AG10803 (cell line): ENCODE measurements around the gene MYO5A.

Experiments
- DNase-seq: peaks from one replicate; pipeline ENCODE4 v3.0.0; 2010; ENCODE audit warnings: low read depth
- H3K4me3 ChIP-seq: 2 replicates; pipeline ENCODE4 v1.5.1; 2011; ENCODE audit warnings: mild to moderate bottlenecking, low read length, control low read depth
- TF ChIP-seq, protein P1 (sequence below): conservative IDR thresholded peaks from 2 replicates; pipeline ENCODE4 v1.5.1; 2011; ENCODE audit warnings: mild to moderate bottlenecking, low read length, control low read depth, inconsistent platforms

MYO5A gene

DNA sequence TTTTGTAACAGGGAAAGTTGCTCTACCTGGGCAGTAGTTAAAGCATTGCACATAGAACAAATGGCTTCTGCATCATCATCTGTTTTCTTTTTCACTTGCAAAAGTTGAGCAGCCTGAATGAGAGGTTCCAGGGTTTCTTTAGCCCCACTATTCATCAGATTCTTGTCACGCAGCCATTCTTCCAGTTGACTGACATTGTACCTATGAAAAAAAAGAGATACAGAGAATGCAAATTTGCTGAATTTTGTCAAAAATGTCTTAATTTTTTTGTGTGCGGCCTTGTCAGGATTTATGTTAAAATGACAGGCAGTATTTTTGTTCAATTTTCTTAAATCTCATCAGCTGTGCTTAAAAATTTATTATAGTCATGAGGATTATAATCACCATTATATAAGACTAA, 211.7 kb downstream of the MYO5A start:
- DNase-seq = no peak
- H3K4me3 ChIP-seq = no peak overlapping the region

DNA sequence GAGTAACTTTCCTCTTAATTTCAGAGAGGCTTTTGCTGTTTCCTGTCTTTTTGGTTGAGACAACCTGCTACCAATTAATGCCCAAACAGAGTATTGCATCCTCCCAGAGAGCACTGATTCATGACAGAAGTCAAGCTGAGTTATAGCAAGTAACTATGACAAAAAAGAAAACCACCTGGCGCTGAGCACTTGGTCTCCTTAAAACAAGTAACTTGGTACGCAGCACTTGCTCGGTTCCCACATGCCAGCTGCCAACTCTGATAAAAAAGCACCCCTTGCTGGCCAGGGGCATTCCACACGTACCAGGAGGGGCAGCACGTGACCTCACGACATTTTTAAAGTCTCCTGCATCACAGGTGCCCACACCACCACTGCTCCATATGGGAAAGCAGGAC, 219.5 kb downstream of the MYO5A start:
- no peak for DNase-seq
- TF ChIP-seq, protein P1, sequence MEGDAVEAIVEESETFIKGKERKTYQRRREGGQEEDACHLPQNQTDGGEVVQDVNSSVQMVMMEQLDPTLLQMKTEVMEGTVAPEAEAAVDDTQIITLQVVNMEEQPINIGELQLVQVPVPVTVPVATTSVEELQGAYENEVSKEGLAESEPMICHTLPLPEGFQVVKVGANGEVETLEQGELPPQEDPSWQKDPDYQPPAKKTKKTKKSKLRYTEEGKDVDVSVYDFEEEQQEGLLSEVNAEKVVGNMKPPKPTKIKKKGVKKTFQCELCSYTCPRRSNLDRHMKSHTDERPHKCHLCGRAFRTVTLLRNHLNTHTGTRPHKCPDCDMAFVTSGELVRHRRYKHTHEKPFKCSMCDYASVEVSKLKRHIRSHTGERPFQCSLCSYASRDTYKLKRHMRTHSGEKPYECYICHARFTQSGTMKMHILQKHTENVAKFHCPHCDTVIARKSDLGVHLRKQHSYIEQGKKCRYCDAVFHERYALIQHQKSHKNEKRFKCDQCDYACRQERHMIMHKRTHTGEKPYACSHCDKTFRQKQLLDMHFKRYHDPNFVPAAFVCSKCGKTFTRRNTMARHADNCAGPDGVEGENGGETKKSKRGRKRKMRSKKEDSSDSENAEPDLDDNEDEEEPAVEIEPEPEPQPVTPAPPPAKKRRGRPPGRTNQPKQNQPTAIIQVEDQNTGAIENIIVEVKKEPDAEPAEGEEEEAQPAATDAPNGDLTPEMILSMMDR = no peak
- H3K4me3 ChIP-seq = no peak overlapping the region

More for the DNA sequence above, 211.7 kb downstream of the MYO5A start:
- TF ChIP-seq, protein P1 = no peak

DNA sequence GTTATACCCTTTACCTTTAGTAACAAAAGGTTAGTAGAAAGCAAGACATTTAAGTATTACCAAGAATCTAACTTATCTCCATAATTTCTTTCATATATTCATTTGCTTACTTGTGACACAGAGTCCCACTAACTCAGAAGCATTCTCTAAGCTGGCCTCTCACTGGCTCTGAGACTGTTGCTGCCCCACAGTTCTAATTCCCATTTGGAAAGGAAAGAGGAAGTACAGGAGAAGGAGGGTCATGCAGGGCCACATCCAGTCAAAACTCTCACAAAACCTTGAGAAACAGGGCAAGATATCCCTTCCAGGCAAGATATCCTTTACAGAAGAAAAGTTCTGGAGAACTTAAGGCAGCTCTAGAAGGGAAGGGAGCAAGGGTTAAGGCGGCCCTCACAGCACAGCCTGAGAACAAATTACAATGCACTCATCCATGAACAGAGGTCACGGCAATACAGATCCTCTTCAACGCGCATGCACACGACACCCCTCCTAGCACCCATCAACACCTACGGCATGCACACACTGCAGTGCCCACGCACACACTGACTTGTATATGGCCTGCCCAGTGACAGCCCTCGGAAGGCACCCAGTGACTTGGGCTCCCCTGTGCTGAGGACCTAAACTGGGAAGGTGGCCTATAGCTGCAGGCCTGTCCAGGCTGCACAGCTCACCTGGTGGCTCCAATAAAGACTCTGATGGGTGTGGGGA, 220.1 kb downstream of the MYO5A start:
- no peak overlapping the region for H3K4me3 ChIP-seq
- TF ChIP-seq, protein P1 = no peak
- no peak for DNase-seq

DNA sequence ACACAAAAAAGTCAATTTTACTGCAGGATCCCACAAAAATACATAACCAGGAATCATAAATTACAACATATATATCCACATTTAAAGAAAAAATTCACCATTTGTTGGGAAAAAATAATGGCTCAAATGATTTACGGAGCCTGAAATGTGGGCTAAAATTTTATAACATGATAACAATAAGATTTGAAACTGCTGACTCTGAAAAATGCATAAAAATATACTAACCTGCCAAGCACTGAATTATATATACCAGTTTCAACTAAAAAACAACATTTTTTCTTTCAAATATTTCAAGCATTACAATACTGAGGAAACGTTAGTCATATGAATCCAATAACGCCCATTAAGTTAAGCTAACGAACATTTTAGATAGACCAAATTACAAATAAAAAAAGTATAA, 220.8 kb downstream of the MYO5A start:
- TF ChIP-seq, protein P1 = no peak
- DNase-seq = no peak
- H3K4me3 ChIP-seq = no peak overlapping the region

DNA sequence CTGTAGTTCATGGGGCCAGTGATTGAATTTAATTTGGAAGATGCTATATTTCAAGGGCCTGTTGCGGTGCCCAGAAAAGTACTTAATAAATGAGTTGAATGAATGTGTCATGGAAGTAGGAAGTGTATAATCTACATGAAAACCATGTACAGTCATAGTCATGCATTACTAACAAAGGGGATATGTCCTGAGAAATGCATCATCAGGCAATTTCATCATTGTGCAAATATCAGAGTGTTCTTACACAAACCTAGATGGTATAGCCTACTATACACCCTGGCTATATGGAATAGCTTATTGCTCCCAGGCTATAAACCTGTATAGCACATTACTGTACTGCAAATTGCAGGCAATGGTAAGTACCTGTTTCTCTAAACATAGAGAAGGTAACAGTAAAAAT, 222.4 kb downstream of the MYO5A start:
- TF ChIP-seq, protein P1 = no peak

DNA sequence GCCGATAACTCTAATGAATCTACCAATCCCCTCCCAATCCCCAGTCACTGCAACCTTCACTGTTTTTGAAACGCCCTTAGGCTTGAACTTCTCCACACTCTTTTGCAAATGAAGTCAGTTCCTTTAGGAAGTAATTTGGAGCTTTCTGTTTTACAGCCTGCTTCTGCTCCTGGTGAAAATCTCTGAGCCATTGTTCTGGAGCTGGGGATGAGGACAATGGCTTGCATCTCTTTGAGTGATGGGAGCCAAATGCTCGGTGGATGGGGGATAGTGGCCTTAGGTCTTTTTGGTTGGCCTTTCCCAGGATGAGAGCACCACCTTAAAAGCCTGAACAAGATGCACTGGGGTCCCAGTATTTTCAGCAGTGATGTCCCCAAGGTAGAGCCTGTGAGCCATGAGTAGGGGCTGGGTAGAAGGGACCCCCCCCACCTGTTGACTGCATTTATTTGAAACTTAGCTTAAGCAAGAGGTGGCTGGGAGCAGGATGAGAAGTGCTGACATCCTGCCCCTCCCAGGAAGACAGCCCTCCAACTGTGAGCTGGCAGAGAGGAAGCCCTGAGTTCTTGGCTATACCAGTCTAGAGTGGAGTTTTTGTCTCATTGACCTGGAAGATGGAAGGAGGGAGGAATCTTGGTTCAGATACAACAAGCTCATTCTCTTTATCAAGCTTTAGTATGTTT, 225.4 kb downstream of the MYO5A start:
- no peak for DNase-seq
- TF ChIP-seq, protein P1 = no peak

More for the DNA sequence above, 222.4 kb downstream of the MYO5A start:
- DNase-seq = peak; percentile 24
- no peak overlapping the region for H3K4me3 ChIP-seq

More for the DNA sequence above, 225.4 kb downstream of the MYO5A start:
- no peak overlapping the region for H3K4me3 ChIP-seq
